ENCODE measurements around the gene SLC23A2. TPM values are rescaled to one million over a fixed set of nuclear protein-coding genes. Genes with fewer than 3 reads are reported as not detected.
"Not testable (repeated sequence)": the region's sequence is repeated elsewhere in the genome, so short reads cannot be mapped to it uniquely, and the experiment has no call there.

The SLC23A2 gene
- polyA plus RNA-seq, 1 donor: 9.4 TPM

- DNase-seq (ENCODE audit: low read depth): no peak
Observed at GRCh38 chr20:4902788-4903187, 98.5 kb downstream of the SLC23A2 start.

- no peak for DNase-seq (ENCODE audit: low read depth)
Observed at GRCh38 chr20:4901031-4901818, 100.1 kb downstream of the SLC23A2 start.

GRCh38 chr20:4898282-4899244 lies 102.7 kb downstream of the SLC23A2 start:
- no peak for DNase-seq (ENCODE audit: low read depth)

DNA sequence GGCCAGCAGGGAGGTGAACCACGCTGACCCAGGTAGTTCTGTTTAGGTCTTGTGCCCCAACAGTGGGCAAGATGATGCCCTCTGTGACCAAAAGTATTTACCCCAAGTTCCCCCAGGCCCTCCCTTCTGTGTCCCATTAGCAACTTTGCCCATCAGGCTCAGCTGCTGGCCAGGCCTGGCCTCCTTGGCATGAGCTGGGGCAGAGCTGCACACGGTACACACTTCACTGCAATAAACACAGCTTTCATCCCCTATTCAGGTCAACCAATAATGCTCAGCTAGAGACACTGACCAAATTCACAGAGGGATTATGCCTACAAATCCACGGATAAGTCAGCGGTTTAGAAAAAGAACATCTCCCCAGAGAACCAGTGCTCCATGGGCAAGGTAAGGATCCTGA lies 103.7 kb downstream of the SLC23A2 start:
- no peak for DNase-seq (ENCODE audit: low read depth)

GRCh38 chr20:4896971-4897497 lies 104.3 kb downstream of the SLC23A2 start:
- no peak for DNase-seq (ENCODE audit: low read depth)

DNA sequence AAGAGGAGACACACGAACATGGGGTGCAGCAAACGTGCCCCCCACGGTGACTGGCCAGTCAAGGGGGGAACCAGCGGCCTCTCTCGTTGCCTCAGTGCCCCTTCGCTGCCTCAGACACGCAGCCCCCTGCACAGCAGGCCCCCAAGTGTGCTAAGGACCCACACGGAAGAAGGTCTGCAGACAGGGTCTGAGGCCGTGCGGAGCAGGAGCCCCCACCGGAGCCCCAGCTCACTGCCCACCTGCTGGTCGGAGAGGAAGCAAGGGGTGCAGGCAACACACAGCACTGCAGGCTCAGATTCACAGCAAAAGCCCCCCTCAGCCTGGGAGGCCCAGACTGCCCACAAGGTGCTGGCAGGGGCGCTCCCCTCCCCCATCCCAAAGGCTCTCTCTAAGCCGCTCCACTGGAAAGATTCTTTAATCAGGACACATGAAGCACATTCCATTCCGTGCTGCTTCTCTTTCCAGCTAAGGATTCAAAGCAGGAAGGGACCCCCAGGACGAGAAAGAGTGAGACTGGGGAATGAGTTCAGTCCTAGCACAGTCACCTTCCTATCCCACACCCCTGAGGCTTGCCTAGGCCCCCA lies 105.1 kb downstream of the SLC23A2 start:
- no peak for DNase-seq (ENCODE audit: low read depth)

GRCh38 chr20:4894981-4895381 lies 106.3 kb downstream of the SLC23A2 start:
- no peak for DNase-seq (ENCODE audit: low read depth)

- DNase-seq (ENCODE audit: low read depth): no peak
Observed at GRCh38 chr20:4894409-4894808, 106.9 kb downstream of the SLC23A2 start.

- DNase-seq (ENCODE audit: low read depth): no peak
Observed at GRCh38 chr20:4893709-4894108, 107.6 kb downstream of the SLC23A2 start.

- no peak for DNase-seq (ENCODE audit: low read depth)
Observed at GRCh38 chr20:4891997-4892396, 109.3 kb downstream of the SLC23A2 start.

DNA sequence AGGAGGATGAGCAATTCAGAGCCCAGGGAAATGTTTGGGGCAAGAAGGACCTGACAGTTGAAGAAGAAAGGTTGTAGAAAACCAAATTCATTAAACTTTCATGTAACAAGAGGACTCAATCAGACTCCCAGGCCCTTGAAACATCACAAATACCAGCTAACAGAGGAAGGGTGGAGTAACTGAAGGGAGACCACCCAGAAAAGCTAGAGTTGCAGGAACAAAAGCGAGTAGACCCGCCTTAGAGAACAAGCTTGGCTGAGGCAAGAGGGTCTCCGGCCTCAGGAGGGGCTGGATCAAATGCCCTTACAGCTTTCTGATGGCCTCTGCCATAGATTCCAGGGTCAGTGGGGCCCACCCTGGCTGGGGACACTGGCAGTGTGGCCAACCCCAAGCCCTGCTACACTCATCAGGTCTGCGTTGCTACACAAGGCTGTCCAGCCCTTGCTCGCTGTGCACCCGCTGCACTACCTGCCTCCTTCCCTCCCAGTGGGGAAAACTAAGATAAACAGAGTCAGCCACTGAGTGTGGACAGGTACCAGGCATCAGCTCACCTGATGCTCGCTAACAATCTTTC lies 110.0 kb downstream of the SLC23A2 start:
- DNase-seq (ENCODE audit: low read depth): no peak

DNA sequence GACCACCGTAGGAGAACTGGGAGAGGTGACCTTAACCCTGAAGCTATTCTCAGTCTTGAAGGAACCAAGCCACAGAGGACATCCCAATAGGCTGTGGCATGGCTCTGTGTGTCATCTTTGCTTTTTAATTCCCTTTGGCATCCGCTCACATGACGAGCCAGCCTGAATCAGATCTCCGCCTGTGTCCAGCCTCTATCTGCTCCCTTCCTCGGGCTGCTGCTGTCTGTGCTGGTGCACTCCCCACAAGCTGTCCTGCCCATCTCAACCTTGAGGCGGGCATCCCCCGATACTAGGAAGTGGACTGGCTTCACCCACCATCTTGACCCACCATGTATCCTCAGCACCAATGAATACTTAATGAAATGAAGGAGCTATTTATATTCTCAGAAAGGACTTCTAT lies 111.9 kb downstream of the SLC23A2 start:
- no peak for DNase-seq (ENCODE audit: low read depth)

DNA sequence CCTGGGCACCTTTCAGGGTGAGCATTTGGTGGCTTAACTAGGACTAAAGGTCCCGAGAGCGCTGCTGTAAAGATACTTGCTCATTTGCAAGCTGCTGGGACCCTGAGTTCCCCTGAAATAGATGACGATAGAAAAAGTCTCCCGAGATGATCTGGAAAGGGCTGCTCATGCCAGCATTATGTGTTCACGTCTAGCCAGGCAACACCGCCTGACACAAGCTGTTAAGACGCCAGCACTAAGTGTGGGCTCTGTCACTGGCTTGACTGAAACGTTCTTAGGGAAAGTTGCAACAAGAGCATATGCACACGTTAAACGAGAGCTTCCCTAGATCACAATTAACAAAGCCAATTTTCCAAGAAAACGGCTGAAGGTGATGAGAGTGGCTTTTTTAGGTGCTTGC lies 113.7 kb downstream of the SLC23A2 start:
- no peak for DNase-seq (ENCODE audit: low read depth)

- DNase-seq (ENCODE audit: low read depth): no peak
Observed at GRCh38 chr20:4886771-4887527, 114.4 kb downstream of the SLC23A2 start.

DNA sequence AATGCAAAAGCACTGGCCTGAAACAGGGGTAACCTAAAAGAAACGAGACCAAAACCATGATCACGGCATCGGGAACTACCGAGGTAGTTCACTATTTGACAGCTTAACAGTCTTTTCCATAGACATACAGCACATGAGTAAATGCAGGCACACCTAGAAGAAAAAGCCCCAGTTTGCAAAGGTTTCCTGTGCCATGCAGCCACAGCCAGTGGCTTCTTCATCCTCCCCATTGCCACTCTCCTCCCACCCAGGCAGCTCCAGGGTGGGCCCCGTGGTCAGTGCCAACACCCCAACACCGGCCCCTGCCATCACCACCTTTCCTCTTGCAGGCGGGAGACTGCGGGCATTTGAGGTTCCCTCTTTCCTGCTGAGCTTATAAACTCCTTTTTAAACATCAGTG lies 115.4 kb downstream of the SLC23A2 start:
- DNase-seq (ENCODE audit: low read depth): no peak

GRCh38 chr20:4883546-4883945 lies 117.8 kb downstream of the SLC23A2 start:
- no peak for DNase-seq (ENCODE audit: low read depth)

GRCh38 chr20:4883051-4883450 lies 118.3 kb downstream of the SLC23A2 start:
- DNase-seq (ENCODE audit: low read depth): no peak

DNA sequence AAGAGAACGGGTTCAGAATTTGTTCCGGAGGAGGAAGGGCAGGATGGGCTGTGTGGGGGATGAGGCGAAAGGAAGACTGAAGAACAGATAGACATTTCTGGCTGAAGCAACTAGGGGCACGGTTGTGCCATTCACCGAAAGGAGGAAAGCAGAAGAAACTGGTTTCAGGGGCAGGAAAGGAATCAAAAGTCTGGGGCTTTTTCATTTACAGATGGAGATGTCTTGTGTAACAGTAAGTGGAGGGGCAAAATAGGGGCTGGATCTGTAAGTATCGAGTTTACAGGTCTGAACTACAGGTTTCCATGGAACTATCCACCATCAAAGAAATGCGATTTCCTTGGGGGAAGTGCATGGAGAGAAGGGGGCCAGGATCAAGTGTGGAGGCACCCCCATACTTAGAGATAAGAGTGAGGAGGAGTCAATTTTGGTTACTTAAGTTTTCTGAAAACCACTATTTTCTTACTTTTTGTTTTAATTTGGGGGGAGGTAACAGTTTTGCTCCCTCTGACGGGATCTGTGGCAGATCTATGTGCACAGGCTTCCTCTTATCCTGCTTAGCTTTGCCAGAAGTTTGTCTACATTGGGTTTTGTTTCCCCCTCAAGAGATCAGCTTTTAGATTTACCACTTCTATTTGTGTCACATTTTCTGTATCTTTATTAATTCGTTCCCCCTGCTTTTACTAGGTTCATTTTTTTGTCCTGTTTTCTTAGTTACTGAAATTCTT lies 120.1 kb downstream of the SLC23A2 start:
- DNase-seq (ENCODE audit: low read depth): no peak

DNA sequence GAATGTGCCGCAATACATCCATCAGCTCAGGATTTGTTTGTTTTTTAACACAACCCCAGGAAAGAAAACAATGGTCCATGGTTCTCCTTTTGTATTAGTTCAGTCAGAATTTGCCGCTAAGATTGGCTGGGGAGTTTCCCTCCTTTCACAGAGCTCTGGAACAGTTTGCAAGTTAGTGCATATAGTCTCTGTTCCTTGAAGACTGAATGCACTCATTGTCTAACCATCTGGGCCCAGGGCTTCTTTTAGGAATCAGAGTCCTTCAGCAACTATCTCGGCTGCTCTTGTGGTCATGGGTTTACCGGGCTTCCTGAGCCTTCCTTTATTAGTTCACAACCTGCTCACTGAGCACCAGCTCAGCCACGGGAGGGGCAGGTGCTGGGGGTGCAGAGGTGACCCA lies 121.3 kb downstream of the SLC23A2 start:
- DNase-seq (ENCODE audit: low read depth): no peak

GRCh38 chr20:4878099-4878498 lies 123.2 kb downstream of the SLC23A2 start:
- DNase-seq (ENCODE audit: low read depth): not testable (repeated sequence)

All from forelimb muscle (tissue), 1 donor.